ENCODE data around the gene SLC12A3.

Gene SLC12A3

DNA sequence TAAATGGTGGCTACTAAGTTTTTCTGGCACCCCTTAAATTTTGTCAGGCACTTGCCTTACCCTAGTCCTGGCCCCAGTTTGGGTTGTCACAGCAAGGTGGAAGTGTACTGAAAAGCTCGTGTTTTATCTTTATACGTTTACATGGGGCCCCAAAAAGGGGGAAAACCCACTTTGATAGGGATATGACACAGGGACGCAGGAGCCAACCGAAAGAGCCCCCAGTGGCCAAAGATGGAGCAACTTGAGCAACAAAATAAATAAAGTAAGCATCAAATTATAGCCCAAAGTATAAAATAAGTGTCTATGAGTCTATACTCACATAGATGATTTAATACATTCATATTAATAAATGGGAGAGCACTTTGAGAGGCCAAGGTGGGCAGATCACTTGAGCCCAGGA lies 91.7 kb downstream of the SLC12A3 start:
- no peak for DNase-seq (ENCODE audit: low read depth)
- no peak overlapping the region for H3K4me3 ChIP-seq (ENCODE audit: low read depth, low read length)
- TF ChIP-seq, protein P1, sequence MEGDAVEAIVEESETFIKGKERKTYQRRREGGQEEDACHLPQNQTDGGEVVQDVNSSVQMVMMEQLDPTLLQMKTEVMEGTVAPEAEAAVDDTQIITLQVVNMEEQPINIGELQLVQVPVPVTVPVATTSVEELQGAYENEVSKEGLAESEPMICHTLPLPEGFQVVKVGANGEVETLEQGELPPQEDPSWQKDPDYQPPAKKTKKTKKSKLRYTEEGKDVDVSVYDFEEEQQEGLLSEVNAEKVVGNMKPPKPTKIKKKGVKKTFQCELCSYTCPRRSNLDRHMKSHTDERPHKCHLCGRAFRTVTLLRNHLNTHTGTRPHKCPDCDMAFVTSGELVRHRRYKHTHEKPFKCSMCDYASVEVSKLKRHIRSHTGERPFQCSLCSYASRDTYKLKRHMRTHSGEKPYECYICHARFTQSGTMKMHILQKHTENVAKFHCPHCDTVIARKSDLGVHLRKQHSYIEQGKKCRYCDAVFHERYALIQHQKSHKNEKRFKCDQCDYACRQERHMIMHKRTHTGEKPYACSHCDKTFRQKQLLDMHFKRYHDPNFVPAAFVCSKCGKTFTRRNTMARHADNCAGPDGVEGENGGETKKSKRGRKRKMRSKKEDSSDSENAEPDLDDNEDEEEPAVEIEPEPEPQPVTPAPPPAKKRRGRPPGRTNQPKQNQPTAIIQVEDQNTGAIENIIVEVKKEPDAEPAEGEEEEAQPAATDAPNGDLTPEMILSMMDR (conservative IDR thresholded peaks at IDR 0.05; ENCODE audit: low read depth, low read length) = peak; percentile 37

DNA sequence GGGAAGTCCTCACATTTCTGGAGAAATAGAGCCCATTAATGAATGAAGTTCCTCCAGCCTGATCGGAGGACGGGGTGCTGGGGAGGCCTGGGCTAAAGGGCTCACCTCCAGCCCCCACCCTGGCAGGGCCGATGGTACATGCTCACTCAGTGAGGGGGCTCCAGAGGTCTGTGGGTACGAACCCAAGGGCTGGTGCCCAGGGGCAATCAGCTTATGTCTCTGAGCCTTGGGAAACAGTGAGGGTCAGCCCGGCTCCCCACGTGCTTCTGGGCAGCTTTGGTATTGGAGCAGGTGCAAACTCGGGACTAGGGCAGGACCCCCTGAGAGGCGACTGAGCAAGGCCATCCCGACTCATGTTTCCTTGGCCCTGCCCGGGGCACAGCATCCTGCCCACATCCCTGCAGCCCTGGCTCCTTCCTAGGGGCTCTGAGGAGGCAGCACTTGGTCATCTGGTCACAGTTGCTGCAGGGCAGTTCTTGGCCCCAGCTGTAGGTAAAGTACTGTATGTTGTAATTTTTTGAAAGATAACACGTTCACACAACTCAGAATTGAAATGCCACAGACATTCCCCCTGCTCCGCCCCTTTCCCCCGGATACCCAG lies 95.8 kb downstream of the SLC12A3 start:
- TF ChIP-seq, protein P1 (conservative IDR thresholded peaks at IDR 0.05; ENCODE audit: low read depth, low read length) = no peak
- no peak overlapping the region for H3K4me3 ChIP-seq (ENCODE audit: low read depth, low read length)
- peak; percentile 46 for DNase-seq (ENCODE audit: low read depth)

DNA sequence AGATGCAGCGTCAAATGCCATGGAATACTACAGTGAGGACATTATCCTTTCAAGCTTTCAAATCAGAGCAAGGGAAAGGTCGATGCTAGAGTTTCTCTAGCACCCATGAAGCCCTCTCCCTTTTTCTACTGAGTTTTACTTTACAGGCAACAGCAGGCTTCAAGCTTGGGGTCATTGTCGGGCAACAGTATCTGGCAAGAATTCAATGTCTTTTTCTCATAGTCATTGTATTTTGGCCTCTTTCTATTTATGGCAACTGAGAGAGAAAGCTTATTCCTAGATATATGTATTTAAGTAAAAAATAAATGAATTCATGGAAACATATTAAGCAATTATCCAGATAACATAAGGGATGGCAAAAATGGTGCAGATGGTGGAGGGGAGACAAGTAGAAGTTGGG lies 96.4 kb downstream of the SLC12A3 start:
- TF ChIP-seq, protein P1 (conservative IDR thresholded peaks at IDR 0.05; ENCODE audit: low read depth, low read length) = no peak
- H3K4me3 ChIP-seq (ENCODE audit: low read depth, low read length) = no peak overlapping the region
- peak; percentile 70 for DNase-seq (ENCODE audit: low read depth)

DNA sequence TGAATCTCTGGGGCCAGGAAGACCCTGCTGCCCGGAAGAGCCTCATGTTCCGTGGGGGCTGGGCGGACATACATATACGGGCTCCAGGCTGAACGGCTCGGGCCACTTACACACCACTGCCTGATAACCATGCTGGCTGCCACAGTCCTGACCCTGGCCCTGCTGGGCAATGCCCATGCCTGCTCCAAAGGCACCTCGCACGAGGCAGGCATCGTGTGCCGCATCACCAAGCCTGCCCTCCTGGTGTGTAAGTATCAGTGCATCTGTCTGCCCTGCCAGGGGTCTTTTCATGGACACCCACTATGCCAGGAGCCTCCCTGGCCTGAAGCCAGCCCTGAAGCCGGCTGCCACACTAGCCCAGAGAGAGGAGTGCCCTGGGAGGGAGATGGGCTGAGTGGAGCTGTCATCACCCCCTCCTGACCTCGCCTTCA lies 96.9 kb downstream of the SLC12A3 start, which contains the start of gene CETP:
Gene CETP, plus strand, starts transcription at position 100 of the 431 bp plus-strand sequence. Its CDS starts 30 bp downstream, at position 130.
- TF ChIP-seq, protein P1 (conservative IDR thresholded peaks at IDR 0.05; ENCODE audit: low read depth, low read length) = no peak
- no peak for DNase-seq (ENCODE audit: low read depth)
- no peak within 1 kb of the TSS for H3K4me3 ChIP-seq (ENCODE audit: low read depth, low read length)

DNA sequence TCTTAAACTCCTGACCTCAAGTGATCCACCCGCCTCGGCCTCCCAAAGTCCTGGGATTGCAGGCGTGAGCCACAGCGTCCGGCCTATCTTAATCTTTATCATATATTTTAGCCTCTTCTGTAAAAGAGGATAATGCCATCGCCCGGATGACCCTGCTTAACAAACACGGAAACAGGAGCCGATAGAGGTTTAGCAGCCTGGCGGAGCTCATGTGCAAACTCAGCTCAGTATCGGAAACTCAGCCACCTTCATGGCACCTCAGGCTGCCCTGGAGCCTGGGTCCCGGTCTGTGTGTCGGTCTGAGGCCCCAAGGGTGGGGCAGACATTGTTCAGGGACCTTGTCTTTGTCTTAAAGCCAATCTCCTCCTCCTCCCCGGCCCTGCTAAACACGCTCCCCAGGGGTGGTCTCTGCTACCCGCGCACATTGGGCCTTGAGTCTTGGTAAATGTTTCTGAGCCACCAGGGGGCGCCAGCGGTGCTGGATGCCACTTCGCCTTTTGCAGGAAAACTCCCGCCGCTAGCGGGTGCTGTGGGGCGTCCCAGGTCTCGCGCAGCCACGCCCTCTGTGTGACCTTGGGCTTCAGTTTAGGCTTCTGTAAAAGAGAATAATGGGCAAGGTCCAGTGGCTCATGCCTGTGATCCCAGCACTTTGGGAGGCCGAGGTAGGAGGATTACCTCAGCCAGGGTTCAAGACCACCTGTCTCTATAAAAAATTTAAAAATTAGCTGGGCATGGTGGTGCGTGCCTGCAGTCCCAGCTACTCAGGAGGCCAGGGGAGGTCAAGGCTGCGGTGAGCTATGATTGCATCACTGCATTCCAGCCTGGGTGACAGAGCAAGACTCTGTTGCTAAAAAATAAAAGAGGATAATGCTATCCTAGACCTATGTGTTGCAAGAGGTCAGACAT lies 99.5 kb downstream of the SLC12A3 start:
- peak; percentile 91 for DNase-seq (ENCODE audit: low read depth)
- H3K4me3 ChIP-seq (ENCODE audit: low read depth, low read length) = no peak overlapping the region
- TF ChIP-seq, protein P1 (conservative IDR thresholded peaks at IDR 0.05; ENCODE audit: low read depth, low read length) = peak; percentile 84
